Thyroid gland (tissue), 4 donors: Measurements from ENCODE around the gene FAM120B. TPM values are rescaled to one million over a fixed set of nuclear protein-coding genes. Genes with fewer than 3 reads are reported as not detected.
"Not testable (repeated sequence)": the region's sequence is repeated elsewhere in the genome, so short reads cannot be mapped to it uniquely, and the experiment has no call there.

Source experiments
- DNase-seq, 2 donors: peaks; one replicate each; pipeline ENCODE4 v3.0.0-alpha.2; 2019
- H3K27ac ChIP-seq, 3 donors: fragments of 200-600 bp; sonication (generic); 1 replicate in 2 of 3; 2 replicates in 1 of 3; pipeline ENCODE4 v1.5.1; 2016 to 2019; ENCODE audit warnings: mild to moderate bottlenecking in 1 of 3, moderate library complexity in 1 of 3
- H3K27me3 ChIP-seq: fragments of 200-600 bp; sonication (generic); one replicate; pipeline ENCODE4 v1.5.1; 2019
- H3K36me3 ChIP-seq, 2 donors: fragments of 200-600 bp; sonication (generic); one replicate each; pipeline ENCODE4 v1.5.1; 2016 to 2019
- H3K4me1 ChIP-seq, 2 donors: fragments of 200-600 bp; sonication (generic); one replicate each; pipeline ENCODE4 v1.5.1; 2017 to 2019
- H3K4me3 ChIP-seq, 3 donors: fragments of 200-600 bp; sonication (generic); replicated peaks in 1 of 3; 1 replicate in 2 of 3; 2 replicates in 1 of 3; pipeline ENCODE4 v1.5.1; 2016; ENCODE audit warnings: mild to moderate bottlenecking in 1 of 3
- H3K9me3 ChIP-seq: fragments of 200-600 bp; sonication (generic); one replicate; pipeline ENCODE4 v1.5.1; 2017
- CTCF ChIP-seq, 6 experiments: fragments of 200-600 bp in 3 of 6; fragments of 450-650 bp in 3 of 6; sonication (generic) in 3 of 6; IDR thresholded peaks; one replicate each; pipeline ENCODE4 v1.5.1; 2016 to 2019; ENCODE audit warnings: antibody characterized with exemption in 6 of 6, mild to moderate bottlenecking in 2 of 6, inconsistent platforms in 1 of 6, moderate library complexity in 1 of 6
- POLR2A ChIP-seq, 2 donors: fragments of 450-650 bp; IDR thresholded peaks; one replicate each; pipeline ENCODE4 v1.6.1; 2017; ENCODE audit warnings: antibody characterized with exemption in 2 of 2, mild to moderate bottlenecking in 2 of 2, moderate library complexity in 1 of 2
- WGBS, 2 donors: methylation state at CpG; one replicate each; pipeline ENCODE4 v1.1.5; 2017; 5-methylcytosine and 5-hydroxymethylcytosine counted together
- intact Hi-C: fragments of 100-400 bp; cut with DNase I; formaldehyde crosslinking; loops from one replicate; pipeline ENCODE4 v1.15.1; 2023
- total RNA-seq, 4 donors: library from RNA; depleted of rRNA; stranded (reverse); fragments of >200 nt; gene quantifications; one replicate each; pipeline ENCODE4 v1.2.3, GENCODE V29; 2016

The FAM120B gene
- total RNA-seq, 4 donors from 2014 or later = 26.9 to 38.4 (median 27.7) TPM

GRCh38 chr6:170261643-170262488, 44.7 kb upstream of the FAM120B start:
- H3K9me3 ChIP-seq = no peaks in the 10 kb centered on the region
- no peak overlapping the region for H3K27ac ChIP-seq
- no peaks in the 10 kb centered on the region for H3K4me1 ChIP-seq
- TF ChIP-seq CTCF (IDR thresholded peaks at IDR 0.05) (no peak), POLR2A (IDR thresholded peaks at IDR 0.05) (no peak)
- no peaks in the 10 kb centered on the region for H3K36me3 ChIP-seq
- 81 to 86% methylated on average over 24 to 26 of the region's 32 CpGs for WGBS, 2 donors
- no peak for DNase-seq
- no peaks in the 10 kb centered on the region for H3K27me3 ChIP-seq
- intact Hi-C loops = no loop called here
- H3K4me3 ChIP-seq = no peak overlapping the region

GRCh38 chr6:170262489-170263088, 44.0 kb upstream of the FAM120B start:
- no peaks in the 10 kb centered on the region for H3K4me1 ChIP-seq

GRCh38 chr6:170263410-170263809, 43.1 kb upstream of the FAM120B start:
- TF ChIP-seq CTCF (IDR thresholded peaks at IDR 0.05) (no peak), POLR2A (IDR thresholded peaks at IDR 0.05) (no peak)
- Histone ChIP-seq H3K9me3 (no peaks in the 10 kb centered on the region), H3K4me1 (no peaks in the 10 kb centered on the region), H3K4me3 (no peak overlapping the region), H3K36me3 (no peaks in the 10 kb centered on the region), H3K27me3 (no peaks in the 10 kb centered on the region), H3K27ac (no peak overlapping the region)
- intact Hi-C loops = no loop called here
- 81 to 90% methylated on average over 8 of the region's 8 CpGs for whole genome bisulfite sequencing, 2 donors
- DNase-seq = no peak

More at GRCh38 chr6:170262489-170263088, 44.0 kb upstream of the FAM120B start:
- H3K4me3 ChIP-seq = no peak overlapping the region
- no peaks in the 10 kb centered on the region for H3K27me3 ChIP-seq
- no peaks in the 10 kb centered on the region for H3K36me3 ChIP-seq
- WGBS, 2 donors = 81 to 86% methylated on average over 21 of the region's 22 CpGs
- intact Hi-C loops = no loop called here
- TF ChIP-seq CTCF (IDR thresholded peaks at IDR 0.05) (no peak), POLR2A (IDR thresholded peaks at IDR 0.05) (no peak)
- no peak for DNase-seq
- no peaks in the 10 kb centered on the region for H3K9me3 ChIP-seq
- H3K27ac ChIP-seq = no peak overlapping the region

- TF ChIP-seq CTCF (IDR thresholded peaks at IDR 0.05) (no peak), POLR2A (IDR thresholded peaks at IDR 0.05) (no peak)
- no peaks in the 10 kb centered on the region for H3K36me3 ChIP-seq
- 70 to 92% methylated on average over 2 to 7 of the region's 7 CpGs for WGBS, 2 donors
- no peak for DNase-seq
- H3K27me3 ChIP-seq = no peaks in the 10 kb centered on the region
- H3K27ac ChIP-seq = no peak overlapping the region
- H3K4me1 ChIP-seq = peaks cover under 1 to 3% of the 10 kb centered on the region in 2 donors
- H3K4me3 ChIP-seq = no peak overlapping the region
- intact Hi-C loops = no loop called here
- H3K9me3 ChIP-seq = no peaks in the 10 kb centered on the region
These were observed 42.5 kb upstream of the FAM120B start for GRCh38 chr6:170264086-170264485.

- H3K4me3 ChIP-seq, H3K36me3 ChIP-seq, H3K9me3 ChIP-seq, H3K27me3 ChIP-seq, intact Hi-C loops, DNase-seq, H3K4me1 ChIP-seq, H3K27ac ChIP-seq: not testable (repeated sequence)
- 86 to 87% methylated on average over 9 of the region's 12 CpGs for WGBS, 2 donors
These were observed 41.9 kb upstream of the FAM120B start for GRCh38 chr6:170264644-170265043.
